Renal cortical epithelial cell (primary cell): ENCODE data around the gene DUSP11. TPM values are rescaled to one million over a fixed set of nuclear protein-coding genes. Genes with fewer than 3 reads are reported as not detected.
"Not testable (repeated sequence)": the region's sequence is repeated elsewhere in the genome, so short reads cannot be mapped to it uniquely, and the experiment has no call there.

Source experiments
- DNase-seq: peaks from one replicate; pipeline ENCODE4 v3.0.0-alpha.2; 2011; ENCODE audit warnings: low read depth
- total RNA-seq: library from RNA; depleted of rRNA; stranded (reverse); fragments of >200 nt; gene quantifications from 2 replicates; pipeline ENCODE4 v1.2.3, GENCODE V29; 2014

DUSP11 gene
- total RNA-seq, result 23.5 and 40.5 TPM in 2 replicates

- DNase-seq, result peak; percentile 91
Measured at GRCh38 chr2:73779467-73780236, at the start of gene DUSP11. Gene DUSP11 (minus strand): TSS chr2:73780103. CDS start chr2:73779974, 129 bp downstream.

- DNase-seq, result peak; percentile 94
Measured at GRCh38 chr2:73828818-73829570, 49.1 kb upstream of the DUSP11 start, which contains the start of gene STAMBP. Gene STAMBP (plus strand): TSS chr2:73828961. CDS start chr2:73830857, 1,896 bp downstream.

- DNase-seq, result no peak
Measured at GRCh38 chr2:73828389-73828817, 48.5 kb upstream of the DUSP11 start.

GRCh38 chr2:73827660-73828388, 47.9 kb upstream of the DUSP11 start:
- DNase-seq, result no peak

- DNase-seq, result peak; percentile 52
Measured at GRCh38 chr2:73827018-73827417, 47.1 kb upstream of the DUSP11 start.

GRCh38 chr2:73825408-73825807, 45.5 kb upstream of the DUSP11 start:
- DNase-seq, result no peak

- DNase-seq, result peak; percentile 85
Measured at GRCh38 chr2:73823916-73824523, 44.1 kb upstream of the DUSP11 start.

- DNase-seq, result no peak
Measured at GRCh38 chr2:73823416-73823815, 43.5 kb upstream of the DUSP11 start.

- no peak for DNase-seq
Measured at GRCh38 chr2:73822991-73823390, 43.1 kb upstream of the DUSP11 start.

- DNase-seq, result no peak
Measured at GRCh38 chr2:73822276-73822675, 42.4 kb upstream of the DUSP11 start.

GRCh38 chr2:73821669-73822068, 41.8 kb upstream of the DUSP11 start:
- no peak for DNase-seq

GRCh38 chr2:73821227-73821626, 41.3 kb upstream of the DUSP11 start:
- no peak for DNase-seq

- no peak for DNase-seq
Measured at GRCh38 chr2:73818296-73818695, 38.4 kb upstream of the DUSP11 start.

GRCh38 chr2:73812635-73813034, 32.7 kb upstream of the DUSP11 start:
- DNase-seq, result no peak

GRCh38 chr2:73811878-73812277, 32.0 kb upstream of the DUSP11 start:
- no peak for DNase-seq

GRCh38 chr2:73783883-73784282, 4.0 kb upstream of the DUSP11 start, which contains the start of gene C2orf78:
Gene C2orf78 (plus strand): TSS chr2:73784183. CDS start chr2:73784310, 127 bp downstream.
- not testable (repeated sequence) for DNase-seq

GRCh38 chr2:73783402-73783801, 3.5 kb upstream of the DUSP11 start:
- DNase-seq, result peak; percentile 4

- no peak for DNase-seq
Measured at GRCh38 chr2:73780237-73780582, 307 bp upstream of the DUSP11 start.

- DNase-seq, result not testable (repeated sequence)
Measured at GRCh38 chr2:73778867-73779466, 936 bp downstream of the DUSP11 start.

GRCh38 chr2:73776869-73777519, 2.9 kb downstream of the DUSP11 start:
- peak; percentile 7 for DNase-seq

- no peak for DNase-seq
Measured at GRCh38 chr2:73776381-73776780, 3.5 kb downstream of the DUSP11 start.
